ENCODE measurements around the gene PAMR1.

PAMR1 gene

DNA sequence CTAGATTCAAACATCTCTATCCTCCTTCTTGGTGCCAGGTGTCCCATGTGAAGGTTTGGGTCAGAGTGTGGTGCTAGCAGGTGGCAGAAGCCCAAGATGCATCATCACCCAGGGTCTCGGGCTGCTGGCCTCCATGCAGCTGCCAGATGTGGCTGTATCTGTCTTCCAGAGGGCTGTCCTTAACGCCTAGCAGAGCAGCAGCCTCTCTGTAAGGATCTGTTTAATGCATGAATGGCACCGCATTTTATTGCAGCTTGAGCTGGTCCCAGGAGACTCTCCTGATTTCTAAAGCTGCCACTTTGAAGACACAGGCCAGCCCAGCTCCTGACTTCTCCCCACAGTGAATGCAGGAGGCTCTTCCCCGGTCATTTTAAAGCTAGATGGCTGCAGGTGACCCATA is 132.3 kb downstream of the PAMR1 start:
- TF ChIP-seq, protein P1, sequence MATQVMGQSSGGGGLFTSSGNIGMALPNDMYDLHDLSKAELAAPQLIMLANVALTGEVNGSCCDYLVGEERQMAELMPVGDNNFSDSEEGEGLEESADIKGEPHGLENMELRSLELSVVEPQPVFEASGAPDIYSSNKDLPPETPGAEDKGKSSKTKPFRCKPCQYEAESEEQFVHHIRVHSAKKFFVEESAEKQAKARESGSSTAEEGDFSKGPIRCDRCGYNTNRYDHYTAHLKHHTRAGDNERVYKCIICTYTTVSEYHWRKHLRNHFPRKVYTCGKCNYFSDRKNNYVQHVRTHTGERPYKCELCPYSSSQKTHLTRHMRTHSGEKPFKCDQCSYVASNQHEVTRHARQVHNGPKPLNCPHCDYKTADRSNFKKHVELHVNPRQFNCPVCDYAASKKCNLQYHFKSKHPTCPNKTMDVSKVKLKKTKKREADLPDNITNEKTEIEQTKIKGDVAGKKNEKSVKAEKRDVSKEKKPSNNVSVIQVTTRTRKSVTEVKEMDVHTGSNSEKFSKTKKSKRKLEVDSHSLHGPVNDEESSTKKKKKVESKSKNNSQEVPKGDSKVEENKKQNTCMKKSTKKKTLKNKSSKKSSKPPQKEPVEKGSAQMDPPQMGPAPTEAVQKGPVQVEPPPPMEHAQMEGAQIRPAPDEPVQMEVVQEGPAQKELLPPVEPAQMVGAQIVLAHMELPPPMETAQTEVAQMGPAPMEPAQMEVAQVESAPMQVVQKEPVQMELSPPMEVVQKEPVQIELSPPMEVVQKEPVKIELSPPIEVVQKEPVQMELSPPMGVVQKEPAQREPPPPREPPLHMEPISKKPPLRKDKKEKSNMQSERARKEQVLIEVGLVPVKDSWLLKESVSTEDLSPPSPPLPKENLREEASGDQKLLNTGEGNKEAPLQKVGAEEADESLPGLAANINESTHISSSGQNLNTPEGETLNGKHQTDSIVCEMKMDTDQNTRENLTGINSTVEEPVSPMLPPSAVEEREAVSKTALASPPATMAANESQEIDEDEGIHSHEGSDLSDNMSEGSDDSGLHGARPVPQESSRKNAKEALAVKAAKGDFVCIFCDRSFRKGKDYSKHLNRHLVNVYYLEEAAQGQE (IDR thresholded peaks at IDR 0.05; ENCODE audit: insufficient read depth in 1 of 2, low read depth in 2 of 2, low read length in 2 of 2), result no peak
- TF ChIP-seq TAF1 (IDR thresholded peaks at IDR 0.05; ENCODE audit: borderline replicate concordance, insufficient read depth, low read length) (no peak), SIN3A (IDR thresholded peaks at IDR 0.05; ENCODE audit: borderline replicate concordance, insufficient read depth, low read length) (no peak), POLR2AphosphoS5 (IDR thresholded peaks at IDR 0.05; ENCODE audit: low read depth, low read length) (no peak), FOXP2 (optimal IDR thresholded peaks at IDR 0.05; ENCODE audit: borderline replicate concordance, extremely low read depth, extremely low read length, insufficient read depth) (no peak)

- no peak for TF ChIP-seq SIN3A (IDR thresholded peaks at IDR 0.05; ENCODE audit: borderline replicate concordance, insufficient read depth, low read length)
- TF ChIP-seq, protein P1 (IDR thresholded peaks at IDR 0.05; ENCODE audit: insufficient read depth in 1 of 2, low read depth in 2 of 2, low read length in 2 of 2), result peak in 1 of 2 experiments; percentile 53; a peak in 1 of 4 replicates
These were observed 133.3 kb downstream of the PAMR1 start for GRCh38 chr11:35391922-35392688.

DNA sequence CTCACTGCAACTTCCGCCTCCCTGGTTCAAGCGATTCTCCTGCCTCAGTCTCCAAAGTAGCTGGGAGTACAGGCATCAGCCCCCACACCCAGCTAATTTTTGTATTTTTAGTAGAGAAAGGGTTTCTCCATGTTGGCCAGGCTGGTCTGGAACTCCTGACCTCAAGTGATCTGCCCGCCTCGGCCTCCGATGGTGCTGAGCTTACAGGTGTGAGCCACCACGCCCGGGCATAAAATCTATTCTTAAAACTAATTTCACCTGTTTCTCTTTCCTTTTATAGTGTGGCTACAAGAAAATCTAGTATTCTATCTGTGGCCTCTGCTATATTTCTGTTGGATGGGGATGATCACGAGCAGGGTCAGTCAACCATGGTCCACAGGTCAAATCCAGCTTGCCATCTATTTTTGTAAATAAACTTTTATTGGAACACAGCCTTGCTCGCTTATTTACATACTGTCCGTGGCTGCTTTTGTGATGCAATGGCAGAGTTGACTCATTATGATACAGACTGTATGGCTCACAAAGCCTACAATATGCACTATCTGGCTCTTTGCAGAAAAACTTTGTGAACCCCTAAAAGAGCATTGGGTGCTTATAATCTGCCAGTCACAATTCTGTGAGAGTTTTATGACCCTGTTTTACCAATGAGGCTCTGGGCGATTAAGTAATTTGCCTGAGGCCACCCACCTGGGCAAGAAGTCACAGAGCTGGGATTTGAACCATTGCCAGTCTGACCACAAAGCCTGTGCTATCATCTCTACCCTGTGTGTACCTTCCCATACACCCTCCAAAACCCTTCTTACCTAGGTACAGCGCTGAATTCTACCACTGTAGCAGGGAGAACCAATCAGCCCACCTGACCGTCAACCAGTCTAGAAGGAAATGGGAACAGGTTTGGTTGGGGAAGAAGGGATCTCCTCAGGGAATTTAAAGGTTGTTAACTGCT is 134.4 kb downstream of the PAMR1 start:
- TF ChIP-seq, protein P1 (IDR thresholded peaks at IDR 0.05; ENCODE audit: insufficient read depth in 1 of 2, low read depth in 2 of 2, low read length in 2 of 2), result no peak
- TF ChIP-seq FOXP2 (optimal IDR thresholded peaks at IDR 0.05; ENCODE audit: borderline replicate concordance, extremely low read depth, extremely low read length, insufficient read depth) (no peak), TAF1 (IDR thresholded peaks at IDR 0.05; ENCODE audit: borderline replicate concordance, insufficient read depth, low read length) (no peak), POLR2AphosphoS5 (IDR thresholded peaks at IDR 0.05; ENCODE audit: low read depth, low read length) (no peak), SIN3A (IDR thresholded peaks at IDR 0.05; ENCODE audit: borderline replicate concordance, insufficient read depth, low read length) (no peak)

GRCh38 chr11:35389897-35390465 is 135.4 kb downstream of the PAMR1 start:
- no peak for TF ChIP-seq TAF1 (IDR thresholded peaks at IDR 0.05; ENCODE audit: borderline replicate concordance, insufficient read depth, low read length)
- no peak for TF ChIP-seq POLR2AphosphoS5 (IDR thresholded peaks at IDR 0.05; ENCODE audit: low read depth, low read length)
- TF ChIP-seq SIN3A (IDR thresholded peaks at IDR 0.05; ENCODE audit: borderline replicate concordance, insufficient read depth, low read length), result no peak
- TF ChIP-seq, protein P1 (IDR thresholded peaks at IDR 0.05; ENCODE audit: insufficient read depth in 1 of 2, low read depth in 2 of 2, low read length in 2 of 2), result no peak
- TF ChIP-seq FOXP2 (optimal IDR thresholded peaks at IDR 0.05; ENCODE audit: borderline replicate concordance, extremely low read depth, extremely low read length, insufficient read depth), result no peak

Measured in PFSK-1 (cell line).